ENCODE data around the gene SPPL3.
A peak's percentile ranks its signal among the peaks of the same experiment; 100 is the strongest.

Gene SPPL3

GRCh38 chr12:120873226-120873625 lies 30.9 kb downstream of the SPPL3 start:
- no peak for DNase-seq (ENCODE audit: low read depth)

- no peak for DNase-seq (ENCODE audit: low read depth)
These were observed 31.7 kb downstream of the SPPL3 start for GRCh38 chr12:120872487-120872886.

- no peak for DNase-seq (ENCODE audit: low read depth)
These were observed 33.7 kb downstream of the SPPL3 start for GRCh38 chr12:120870415-120870814.

GRCh38 chr12:120869376-120869775 lies 34.8 kb downstream of the SPPL3 start:
- DNase-seq (ENCODE audit: low read depth) = no peak

GRCh38 chr12:120866108-120866507 lies 38.0 kb downstream of the SPPL3 start:
- DNase-seq (ENCODE audit: low read depth) = no peak

- no peak for DNase-seq (ENCODE audit: low read depth)
These were observed 39.1 kb downstream of the SPPL3 start for GRCh38 chr12:120865098-120865497.

GRCh38 chr12:120862664-120863063 lies 41.5 kb downstream of the SPPL3 start:
- DNase-seq (ENCODE audit: low read depth) = no peak

- no peak for DNase-seq (ENCODE audit: low read depth)
These were observed 42.9 kb downstream of the SPPL3 start for GRCh38 chr12:120861074-120861795.

- no peak for DNase-seq (ENCODE audit: low read depth)
These were observed 45.7 kb downstream of the SPPL3 start for GRCh38 chr12:120858306-120859088.

- no peak for DNase-seq (ENCODE audit: low read depth)
These were observed 47.2 kb downstream of the SPPL3 start for GRCh38 chr12:120856980-120857379.

- no peak for DNase-seq (ENCODE audit: low read depth)
These were observed 48.2 kb downstream of the SPPL3 start for GRCh38 chr12:120855823-120856588.

- no peak for DNase-seq (ENCODE audit: low read depth)
These were observed 49.4 kb downstream of the SPPL3 start for GRCh38 chr12:120854804-120855203.

GRCh38 chr12:120853188-120853587 lies 51.0 kb downstream of the SPPL3 start:
- DNase-seq (ENCODE audit: low read depth) = no peak

- DNase-seq (ENCODE audit: low read depth) = no peak
These were observed 52.2 kb downstream of the SPPL3 start for GRCh38 chr12:120851944-120852343.

GRCh38 chr12:120851444-120851843 lies 52.7 kb downstream of the SPPL3 start:
- DNase-seq (ENCODE audit: low read depth) = no peak

- DNase-seq (ENCODE audit: low read depth) = peak; percentile 32
These were observed 54.4 kb downstream of the SPPL3 start for GRCh38 chr12:120849765-120850164.

GRCh38 chr12:120847814-120848213 lies 56.3 kb downstream of the SPPL3 start:
- no peak for DNase-seq (ENCODE audit: low read depth)

GRCh38 chr12:120847392-120847791 lies 56.8 kb downstream of the SPPL3 start:
- no peak for DNase-seq (ENCODE audit: low read depth)

- no peak for DNase-seq (ENCODE audit: low read depth)
These were observed 57.4 kb downstream of the SPPL3 start for GRCh38 chr12:120846721-120847120.

GRCh38 chr12:120845696-120846095 lies 58.5 kb downstream of the SPPL3 start:
- no peak for DNase-seq (ENCODE audit: low read depth)

- no peak for DNase-seq (ENCODE audit: low read depth)
These were observed 59.2 kb downstream of the SPPL3 start for GRCh38 chr12:120844768-120845449.

- DNase-seq (ENCODE audit: low read depth) = no peak
These were observed 59.9 kb downstream of the SPPL3 start for GRCh38 chr12:120844297-120844696.
